Measurements from ENCODE around the gene ZNF429. TPM values are rescaled to one million over a fixed set of nuclear protein-coding genes. Genes with fewer than 3 reads are reported as not detected.
"Not testable (repeated sequence)": the region's sequence is repeated elsewhere in the genome, so short reads cannot be mapped to it uniquely, and the experiment has no call there.

Gene ZNF429
- total RNA-seq, 1 donor from 2014 or later, result 12.7 TPM

GRCh38 chr19:21559444-21559843 is 54.0 kb downstream of the ZNF429 start:
- H3K4me3 Mint-ChIP-seq (ENCODE audit: unreplicated experiment), result no peak overlapping the region
- no peak overlapping the region for H3K27ac ChIP-seq (ENCODE audit: low read depth, low read length)
- H3K27me3 ChIP-seq (ENCODE audit: insufficient read depth, low read length), result no peaks in the 10 kb centered on the region
- no peak overlapping the region for H3K9ac ChIP-seq (ENCODE audit: low read length)
- peaks cover 7% of the 10 kb centered on the region for H3K36me3 Mint-ChIP-seq (ENCODE audit: low read depth, unreplicated experiment)
- H3K4me3 ChIP-seq (ENCODE audit: insufficient read depth, low read depth, low read length), result no peak overlapping the region
- H3K79me2 ChIP-seq (ENCODE audit: insufficient read depth, low read length), result no peaks in the 10 kb centered on the region
- peaks cover 15% of the 10 kb centered on the region for H3K9me3 ChIP-seq (ENCODE audit: insufficient read depth, low read depth, low read length)
- no peaks in the 10 kb centered on the region for H4K20me1 ChIP-seq (ENCODE audit: insufficient read depth, low read length)
- no peaks in the 10 kb centered on the region for H3K27me3 Mint-ChIP-seq (ENCODE audit: low read depth, unreplicated experiment)
- no peak overlapping the region for H2AFZ ChIP-seq (ENCODE audit: low read depth, low read length)
- FAIRE-seq (no peak), DNase-seq (ENCODE audit: low read depth) (no peak)
- no peaks in the 10 kb centered on the region for H3K36me3 ChIP-seq (ENCODE audit: insufficient read depth, low read length)
- no peaks in the 10 kb centered on the region for H3K4me1 Mint-ChIP-seq (ENCODE audit: low read depth, unreplicated experiment)
- TF ChIP-seq CTCF (IDR thresholded peaks at IDR 0.05; ENCODE audit: insufficient read depth, low read depth, low read length), result no peak
- no peak for TF ChIP-seq EZH2 (IDR thresholded peaks at IDR 0.05; ENCODE audit: insufficient read depth, low read length)
- H3K27ac Mint-ChIP-seq (ENCODE audit: unreplicated experiment), result no peak overlapping the region
- H3K4me1 ChIP-seq (ENCODE audit: insufficient read depth, low read length), result no peaks in the 10 kb centered on the region
- H3K4me2 ChIP-seq (ENCODE audit: low read length), result no peak overlapping the region
- H3K9me3 Mint-ChIP-seq (ENCODE audit: unreplicated experiment), result peaks cover 13% of the 10 kb centered on the region

GRCh38 chr19:21564406-21564805 is 59.0 kb downstream of the ZNF429 start:
- DNase-seq (ENCODE audit: low read depth) (no peak), FAIRE-seq (no peak)
- H3K36me3 ChIP-seq (ENCODE audit: insufficient read depth, low read length), result no peaks in the 10 kb centered on the region
- H3K4me2 ChIP-seq (ENCODE audit: low read length), result no peak overlapping the region
- no peaks in the 10 kb centered on the region for H3K27me3 ChIP-seq (ENCODE audit: insufficient read depth, low read length)
- no peak for TF ChIP-seq CTCF (IDR thresholded peaks at IDR 0.05; ENCODE audit: insufficient read depth, low read depth, low read length)
- no peak for TF ChIP-seq EZH2 (IDR thresholded peaks at IDR 0.05; ENCODE audit: insufficient read depth, low read length)
- Mint-ChIP-seq H3K4me3 (ENCODE audit: unreplicated experiment) (no peak overlapping the region), H3K4me1 (ENCODE audit: low read depth, unreplicated experiment) (no peaks in the 10 kb centered on the region), H3K27ac (ENCODE audit: unreplicated experiment) (no peak overlapping the region), H3K36me3 (ENCODE audit: low read depth, unreplicated experiment) (no peaks in the 10 kb centered on the region), H3K27me3 (ENCODE audit: low read depth, unreplicated experiment) (no peaks in the 10 kb centered on the region), H3K9me3 (ENCODE audit: unreplicated experiment) (peaks cover 11% of the 10 kb centered on the region)
- no peaks in the 10 kb centered on the region for H4K20me1 ChIP-seq (ENCODE audit: insufficient read depth, low read length)
- no peak overlapping the region for H3K27ac ChIP-seq (ENCODE audit: low read depth, low read length)
- no peak overlapping the region for H2AFZ ChIP-seq (ENCODE audit: low read depth, low read length)
- H3K9ac ChIP-seq (ENCODE audit: low read length), result no peak overlapping the region
- no peaks in the 10 kb centered on the region for H3K79me2 ChIP-seq (ENCODE audit: insufficient read depth, low read length)
- H3K9me3 ChIP-seq (ENCODE audit: insufficient read depth, low read depth, low read length), result peaks cover 5% of the 10 kb centered on the region
- H3K4me1 ChIP-seq (ENCODE audit: insufficient read depth, low read length), result no peaks in the 10 kb centered on the region
- no peak overlapping the region for H3K4me3 ChIP-seq (ENCODE audit: insufficient read depth, low read depth, low read length)

GRCh38 chr19:21566073-21566472 is 60.7 kb downstream of the ZNF429 start:
- peaks cover 11% of the 10 kb centered on the region for H3K9me3 Mint-ChIP-seq (ENCODE audit: unreplicated experiment)

GRCh38 chr19:21567806-21568205 is 62.4 kb downstream of the ZNF429 start:
- not testable (repeated sequence) for H3K9ac ChIP-seq (ENCODE audit: low read length); H3K4me3 Mint-ChIP-seq (ENCODE audit: unreplicated experiment); H3K9me3 ChIP-seq (ENCODE audit: insufficient read depth, low read depth, low read length); H2AFZ ChIP-seq (ENCODE audit: low read depth, low read length); H3K4me1 Mint-ChIP-seq (ENCODE audit: low read depth, unreplicated experiment); H3K27me3 ChIP-seq (ENCODE audit: insufficient read depth, low read length); DNase-seq (ENCODE audit: low read depth); H3K36me3 Mint-ChIP-seq (ENCODE audit: low read depth, unreplicated experiment); H4K20me1 ChIP-seq (ENCODE audit: insufficient read depth, low read length); H3K27me3 Mint-ChIP-seq (ENCODE audit: low read depth, unreplicated experiment); H3K4me1 ChIP-seq (ENCODE audit: insufficient read depth, low read length); H3K79me2 ChIP-seq (ENCODE audit: insufficient read depth, low read length); H3K36me3 ChIP-seq (ENCODE audit: insufficient read depth, low read length); H3K4me2 ChIP-seq (ENCODE audit: low read length); H3K4me3 ChIP-seq (ENCODE audit: insufficient read depth, low read depth, low read length); FAIRE-seq; H3K27ac Mint-ChIP-seq (ENCODE audit: unreplicated experiment); H3K27ac ChIP-seq (ENCODE audit: low read depth, low read length)
- peaks cover 11% of the 10 kb centered on the region for H3K9me3 Mint-ChIP-seq (ENCODE audit: unreplicated experiment)

More at GRCh38 chr19:21566073-21566472, 60.7 kb downstream of the ZNF429 start:
- no peaks in the 10 kb centered on the region for H3K27me3 Mint-ChIP-seq (ENCODE audit: low read depth, unreplicated experiment)
- no peaks in the 10 kb centered on the region for H3K36me3 Mint-ChIP-seq (ENCODE audit: low read depth, unreplicated experiment)
- no peak overlapping the region for H3K4me3 Mint-ChIP-seq (ENCODE audit: unreplicated experiment)
- H3K9me3 ChIP-seq (ENCODE audit: insufficient read depth, low read depth, low read length), result peaks cover 4% of the 10 kb centered on the region
- H3K4me3 ChIP-seq (ENCODE audit: insufficient read depth, low read depth, low read length), result no peak overlapping the region
- no peaks in the 10 kb centered on the region for H3K4me1 Mint-ChIP-seq (ENCODE audit: low read depth, unreplicated experiment)
- H3K4me2 ChIP-seq (ENCODE audit: low read length), result no peak overlapping the region
- no peaks in the 10 kb centered on the region for H4K20me1 ChIP-seq (ENCODE audit: insufficient read depth, low read length)
- no peak for DNase-seq (ENCODE audit: low read depth)
- no peaks in the 10 kb centered on the region for H3K36me3 ChIP-seq (ENCODE audit: insufficient read depth, low read length)
- no peak overlapping the region for H2AFZ ChIP-seq (ENCODE audit: low read depth, low read length)
- no peaks in the 10 kb centered on the region for H3K79me2 ChIP-seq (ENCODE audit: insufficient read depth, low read length)
- no peak for FAIRE-seq
- H3K27me3 ChIP-seq (ENCODE audit: insufficient read depth, low read length), result no peaks in the 10 kb centered on the region
- H3K27ac Mint-ChIP-seq (ENCODE audit: unreplicated experiment), result no peak overlapping the region
- TF ChIP-seq CTCF (IDR thresholded peaks at IDR 0.05; ENCODE audit: insufficient read depth, low read depth, low read length) (no peak), EZH2 (IDR thresholded peaks at IDR 0.05; ENCODE audit: insufficient read depth, low read length) (no peak)
- no peaks in the 10 kb centered on the region for H3K4me1 ChIP-seq (ENCODE audit: insufficient read depth, low read length)
- H3K27ac ChIP-seq (ENCODE audit: low read depth, low read length), result no peak overlapping the region
- H3K9ac ChIP-seq (ENCODE audit: low read length), result no peak overlapping the region
